GM13977 (cell line): ENCODE results near the gene SCARB1.

Source experiments
- DNase-seq: peaks from one replicate; pipeline ENCODE4 v3.0.0; 2012; ENCODE audit warnings: low spot score
- CTCF ChIP-seq: IDR thresholded peaks from 2 replicates; pipeline ENCODE4 v1.5.1; 2012; ENCODE audit warnings: mild to moderate bottlenecking, control low read depth; ENCODE audit not compliant: insufficient read depth; ENCODE audit errors: extremely low read depth, missing control alignments
- in situ Hi-C: fragments of 300-500 bp; cut with MboI; formaldehyde crosslinking; loops from one replicate; pipeline ENCODE4 v1.12.0; 2022; ENCODE audit warnings: low sequenced_read_pairs, low pct_unique_long_range_greater_than_20kb, mixed read lengths, inconsistent platforms; ENCODE audit not compliant: unreplicated experiment

Gene SCARB1

GRCh38 chr12:124772289-124773170 is 91.1 kb downstream of the SCARB1 start:
- no peak for DNase-seq

GRCh38 chr12:124771462-124772288 is 92.0 kb downstream of the SCARB1 start:
- peak; percentile 78 for DNase-seq
- in situ Hi-C loops: loop anchor here (25.0 kb wide), 1 partner anchor 409 kb away; no protein-coding TSS in a partner anchor

More at GRCh38 chr12:124772289-124773170, 91.1 kb downstream of the SCARB1 start:
- no peak for TF ChIP-seq CTCF
- in situ Hi-C loops: loop anchor here (25.0 kb wide), 1 partner anchor 410 kb away; no protein-coding TSS in a partner anchor

GRCh38 chr12:124770728-124771127 is 92.9 kb downstream of the SCARB1 start:
- no peak for TF ChIP-seq CTCF
- in situ Hi-C loops: loop anchor here (25.0 kb wide), 1 partner anchor 408 kb away; no protein-coding TSS in a partner anchor
- no peak for DNase-seq

More at GRCh38 chr12:124771462-124772288, 92.0 kb downstream of the SCARB1 start:
- peak; percentile 98 for TF ChIP-seq CTCF

- in situ Hi-C loops: loop anchor here (10.0 to 25.0 kb wide), 2 partner anchors 408 to 725 kb away; no protein-coding TSS in a partner anchor
- no peak for TF ChIP-seq CTCF
- no peak for DNase-seq
Observed at GRCh38 chr12:124769881-124770512, 93.7 kb downstream of the SCARB1 start.

GRCh38 chr12:124769163-124769530 is 94.5 kb downstream of the SCARB1 start:
- no peak for TF ChIP-seq CTCF
- in situ Hi-C loops: loop anchor here (10.0 to 25.0 kb wide), 2 partner anchors 407 to 724 kb away; no protein-coding TSS in a partner anchor
- no peak for DNase-seq
